H54 (cell line): ENCODE measurements around the gene KLF15.

ENCODE experiments used
- DNase-seq: peaks from one replicate; pipeline ENCODE4 v3.0.0; 2011; ENCODE audit warnings: low spot score, mixed read lengths; ENCODE audit not compliant: insufficient read length
- FAIRE-seq: peaks from 3 replicates; lab custom pipeline; 2011; peaks lifted over from hg19 to GRCh38; lab: Jason Lieb, UNC
- POLR2A ChIP-seq: IDR thresholded peaks from 2 replicates; pipeline ENCODE4 v1.6.1; 2011; ENCODE audit warnings: low read depth, mild to moderate bottlenecking, low read length

The KLF15 gene

GRCh38 chr3:126351086-126351770 lies 6.0 kb downstream of the KLF15 start:
- no peak for DNase-seq
- no peak for FAIRE-seq
- TF ChIP-seq POLR2A, result no peak

DNA sequence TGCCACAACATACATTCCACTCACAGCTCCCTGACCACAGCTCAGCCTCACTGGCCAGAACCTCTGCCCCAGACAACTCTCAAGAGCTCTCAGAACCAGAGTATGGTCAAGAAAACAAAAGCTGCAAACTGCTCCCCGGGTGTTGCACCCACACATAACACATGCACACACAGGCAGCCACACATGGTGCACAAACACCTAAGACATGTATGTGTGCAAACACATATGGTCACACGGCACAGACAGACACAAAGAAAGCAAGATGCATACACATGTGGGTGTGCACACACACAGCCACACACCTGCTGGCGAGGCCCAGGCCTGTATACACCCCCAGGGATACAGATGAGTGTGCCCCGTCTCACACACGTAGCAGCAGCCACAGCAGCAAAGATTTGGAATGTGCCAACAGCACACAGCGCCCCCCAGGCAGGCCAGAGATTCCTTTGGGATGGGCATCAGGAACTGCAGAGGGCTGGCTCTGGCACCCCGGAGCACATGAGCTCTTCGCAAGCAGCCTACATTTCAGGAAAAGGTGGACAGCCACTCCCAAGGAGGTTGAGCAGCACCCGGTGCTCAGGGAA lies 6.6 kb downstream of the KLF15 start:
- no peak for FAIRE-seq
- no peak for TF ChIP-seq POLR2A
- no peak for DNase-seq

GRCh38 chr3:126349611-126350501 lies 7.4 kb downstream of the KLF15 start:
- no peak for FAIRE-seq
- no peak for TF ChIP-seq POLR2A
- DNase-seq, result no peak

- no peak for DNase-seq
- FAIRE-seq, result no peak
- TF ChIP-seq POLR2A, result no peak
These were observed 8.1 kb downstream of the KLF15 start for GRCh38 chr3:126349071-126349470.

DNA sequence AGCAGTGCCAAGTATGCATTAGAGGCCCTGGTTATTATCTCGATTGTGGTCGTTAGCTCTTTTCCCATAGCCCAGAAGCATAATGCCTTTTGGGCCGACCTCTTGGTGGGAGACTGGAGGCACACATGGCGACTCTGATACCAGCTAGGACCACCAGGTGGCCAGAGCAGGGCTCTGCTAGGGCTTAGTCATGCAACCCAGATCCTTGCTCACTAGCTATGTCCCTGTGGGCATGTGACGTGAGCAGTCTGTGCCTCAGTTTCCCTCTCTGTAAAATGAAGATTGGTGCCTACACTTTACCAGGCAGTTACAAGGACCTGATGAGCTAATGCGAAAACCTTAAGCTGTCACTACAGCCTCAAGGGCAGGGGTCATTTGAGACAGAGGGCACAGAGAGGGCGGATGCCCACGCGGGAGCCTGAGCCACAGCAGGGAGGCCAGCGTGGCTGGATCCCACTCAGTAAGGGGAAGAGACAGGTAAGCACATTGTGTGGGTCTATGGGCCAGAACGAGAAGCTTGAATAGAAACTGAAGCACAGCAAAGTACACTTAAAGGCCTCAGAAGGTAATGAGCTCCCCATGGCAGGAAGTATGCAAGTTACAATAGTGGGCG lies 8.8 kb downstream of the KLF15 start:
- FAIRE-seq, result no peak
- no peak for TF ChIP-seq POLR2A
- DNase-seq, result no peak

DNA sequence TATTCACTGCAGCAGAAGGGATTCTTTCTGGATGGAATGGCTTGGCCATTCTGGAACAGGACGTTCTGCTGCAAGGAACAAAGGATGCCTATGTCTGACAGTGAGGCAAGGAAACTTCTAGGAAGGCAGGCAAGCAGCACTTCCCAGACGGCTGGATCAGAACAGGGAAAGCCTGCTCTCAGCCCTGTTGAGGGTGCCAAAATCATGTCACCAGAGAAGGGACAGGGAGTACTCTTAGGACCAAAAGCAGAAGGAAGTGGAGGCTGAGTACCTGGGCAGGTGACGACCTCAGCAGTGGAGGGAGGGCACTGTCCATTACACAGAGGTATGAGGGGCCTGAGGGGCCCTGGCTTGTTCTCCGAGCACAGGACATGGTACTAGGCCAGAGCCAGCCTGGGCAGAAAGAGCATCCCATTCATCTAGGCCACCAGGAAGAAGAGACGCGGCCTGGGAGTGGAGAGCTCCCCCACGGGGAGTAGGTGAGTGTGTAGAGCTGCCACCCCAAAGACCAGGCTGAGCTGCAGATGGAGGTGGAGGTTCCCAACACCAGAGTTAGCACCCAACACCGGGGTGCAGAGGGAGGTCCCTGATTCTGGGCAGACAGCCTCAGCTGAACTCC lies 9.6 kb downstream of the KLF15 start:
- FAIRE-seq (no peak), DNase-seq (no peak)
- TF ChIP-seq POLR2A, result no peak

GRCh38 chr3:126346466-126346865 lies 10.7 kb downstream of the KLF15 start:
- TF ChIP-seq POLR2A, result no peak
- FAIRE-seq (no peak), DNase-seq (no peak)

DNA sequence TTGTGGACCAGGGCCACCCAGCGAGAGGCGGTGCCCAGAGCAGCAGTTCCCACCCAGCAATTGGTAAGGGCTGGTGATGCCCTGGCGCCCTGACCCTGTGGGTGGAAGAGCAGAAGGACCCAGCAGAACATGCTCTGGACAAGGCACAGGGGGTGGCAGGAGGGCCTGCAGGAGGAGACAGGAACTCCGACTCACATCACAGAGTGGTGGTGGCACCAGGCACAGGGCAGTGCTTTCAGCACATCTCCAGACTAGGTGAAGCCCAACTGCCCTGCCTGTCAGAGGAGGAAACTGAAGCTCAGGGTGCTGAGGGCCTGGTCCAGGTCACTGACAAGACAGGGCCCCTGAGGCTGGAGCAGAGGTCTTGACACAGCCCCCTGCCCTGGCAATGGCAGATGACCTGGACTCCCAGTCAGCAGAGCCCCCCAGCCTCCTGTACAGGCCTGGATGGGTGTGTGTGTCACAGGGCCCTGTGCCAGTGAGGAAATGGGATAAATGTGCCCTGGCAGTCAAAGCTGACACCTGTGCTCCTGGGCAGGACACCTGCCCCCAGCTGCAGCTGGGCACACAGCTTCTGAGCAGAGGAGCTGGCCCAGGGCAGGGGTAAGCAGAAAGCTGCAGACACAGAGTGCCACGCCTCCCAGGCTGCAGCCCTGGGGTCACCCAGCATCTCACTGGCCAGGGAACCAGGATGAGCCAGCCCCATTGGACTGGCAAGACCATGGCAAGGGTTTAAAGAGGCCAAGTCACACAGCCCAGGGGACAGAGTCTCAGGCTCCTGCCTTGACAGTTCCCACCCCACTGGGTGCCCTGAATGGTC lies 11.4 kb downstream of the KLF15 start:
- DNase-seq (no peak), FAIRE-seq (no peak)
- no peak for TF ChIP-seq POLR2A

GRCh38 chr3:126345231-126345630 lies 12.0 kb downstream of the KLF15 start:
- DNase-seq, result no peak
- FAIRE-seq, result no peak
- TF ChIP-seq POLR2A, result no peak

DNA sequence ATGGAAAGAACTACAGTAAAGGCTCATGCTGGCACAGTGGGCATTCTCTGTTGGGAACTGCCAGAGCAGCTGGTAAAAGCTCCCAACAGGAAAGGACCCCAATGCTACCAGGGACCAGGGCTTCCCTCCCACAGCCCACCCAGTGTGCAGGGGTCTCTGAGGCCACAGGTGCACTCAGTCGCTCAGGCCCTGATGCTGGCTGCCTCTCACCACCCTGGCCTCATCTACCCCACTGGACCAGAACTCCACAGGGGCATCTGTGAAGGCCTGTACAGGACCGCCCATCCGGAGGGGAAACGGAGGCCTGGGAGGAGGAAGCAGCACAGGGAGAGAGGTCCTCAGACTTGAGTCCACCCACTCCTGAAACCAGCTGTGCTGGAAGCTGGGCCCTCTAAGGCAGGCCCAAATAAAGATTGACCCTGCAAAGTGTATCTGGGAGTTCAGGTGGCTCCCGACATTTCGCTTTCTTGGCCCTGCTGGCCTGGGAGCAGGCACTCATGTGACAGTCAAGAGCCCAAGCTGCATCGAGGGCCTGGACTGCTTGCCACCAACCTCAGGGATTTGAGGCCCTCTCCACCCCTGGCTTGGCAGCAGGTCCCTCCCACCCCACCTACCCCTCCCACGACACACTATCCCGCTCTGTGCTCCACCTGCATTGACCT lies 12.7 kb downstream of the KLF15 start:
- FAIRE-seq (no peak), DNase-seq (no peak)
- TF ChIP-seq POLR2A, result no peak

DNA sequence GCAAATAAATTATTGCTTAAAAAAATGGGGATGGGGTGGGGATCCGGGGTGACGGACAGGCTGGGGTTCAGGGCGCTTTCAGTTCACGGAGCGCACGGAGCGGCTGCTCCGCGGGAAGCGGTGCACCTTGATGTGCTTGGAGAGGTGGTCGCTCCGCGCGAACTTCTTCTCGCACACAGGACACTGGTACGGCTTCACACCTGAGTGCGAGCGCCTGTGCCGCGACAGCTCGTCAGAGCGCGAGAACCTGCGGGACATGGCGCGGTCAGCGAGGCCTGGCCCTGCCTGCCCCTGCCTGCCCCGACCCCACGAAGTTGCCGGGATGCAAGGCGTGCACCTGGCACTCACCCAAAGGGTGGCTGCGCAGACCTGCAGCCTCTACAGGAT lies 13.6 kb downstream of the KLF15 start:
- no peak for TF ChIP-seq POLR2A
- FAIRE-seq (no peak), DNase-seq (no peak)

- no peak for TF ChIP-seq POLR2A
- DNase-seq (no peak), FAIRE-seq (no peak)
These were observed 14.1 kb downstream of the KLF15 start for GRCh38 chr3:126342991-126343648.
